DND-41 (cell line): ENCODE data around the gene RIOK1.

Experiments
- ATAC-seq: fragments of 200-7000 bp; cut with Tn5 transposase; 3 replicates; pipeline ENCODE4 v1.9.1; 2021; ENCODE audit warnings: low read depth; ENCODE audit not compliant: insufficient read depth
- DNase-seq: peaks from one replicate; pipeline ENCODE4 v3.0.0-alpha.2; 2020
- H2AFZ ChIP-seq: 2 replicates; pipeline ENCODE4 v1.6.0; 2012; ENCODE audit warnings: low read depth, low read length
- H3K27ac ChIP-seq: 2 replicates; pipeline ENCODE4 v1.5.1; 2012; ENCODE audit warnings: low read length, inconsistent platforms
- H3K27me3 ChIP-seq: fragments of 200-600 bp; sonication (generic); 2 replicates; pipeline ENCODE4 v1.6.0; 2012; ENCODE audit warnings: low read length, mild to moderate bottlenecking, inconsistent platforms; ENCODE audit not compliant: insufficient read depth, poor library complexity
- H3K36me3 ChIP-seq: 2 replicates; pipeline ENCODE4 v1.5.1; 2012; ENCODE audit warnings: low read length, inconsistent platforms; ENCODE audit not compliant: insufficient read depth
- H3K4me1 ChIP-seq: 2 replicates; pipeline ENCODE4 v1.5.1; 2012; ENCODE audit warnings: mild to moderate bottlenecking, low read length; ENCODE audit not compliant: insufficient read depth
- H3K4me2 ChIP-seq: 2 replicates; pipeline ENCODE4 v1.6.0; 2012; ENCODE audit warnings: mild to moderate bottlenecking, moderate library complexity, low read length, inconsistent platforms; ENCODE audit not compliant: insufficient read depth
- H3K4me3 ChIP-seq, 2 experiments: fragments of 200-600 bp in 1 of 2; shearing (Covaris generic) in 1 of 2; 2 replicates each; pipeline ENCODE4 v1.5.1; 2012 to 2016; ENCODE audit warnings: inconsistent platforms in 2 of 2, low read length in 2 of 2, mild to moderate bottlenecking in 2 of 2, low read depth in 1 of 2, moderate library complexity in 1 of 2
- H3K79me2 ChIP-seq: 2 replicates; pipeline ENCODE4 v1.6.0; 2012; ENCODE audit warnings: low read length, inconsistent platforms; ENCODE audit not compliant: insufficient read depth
- H3K9ac ChIP-seq: 2 replicates; pipeline ENCODE4 v1.6.0; 2012; ENCODE audit warnings: low read depth, mild to moderate bottlenecking, inconsistent platforms, low read length, moderate library complexity
- H3K9me3 ChIP-seq: 2 replicates; pipeline ENCODE4 v1.5.1; 2012; ENCODE audit warnings: low read length, moderate library complexity, mild to moderate bottlenecking, inconsistent platforms; ENCODE audit not compliant: insufficient read depth, severe bottlenecking
- H4K20me1 ChIP-seq: 2 replicates; pipeline ENCODE4 v1.6.0; 2012; ENCODE audit warnings: low read length; ENCODE audit not compliant: insufficient read depth
- EZH2 ChIP-seq: IDR thresholded peaks from 3 replicates; pipeline ENCODE4 v1.6.1; 2012; ENCODE audit warnings: borderline replicate concordance, low read depth, mild to moderate bottlenecking, moderate library complexity, low read length, inconsistent platforms; ENCODE audit not compliant: severe bottlenecking
- TF ChIP-seq, protein P1 (sequence below): IDR thresholded peaks from 2 replicates; pipeline ENCODE4 v1.5.1; 2012; ENCODE audit warnings: borderline replicate concordance, low read length, moderate library complexity, mild to moderate bottlenecking; ENCODE audit not compliant: poor library complexity, severe bottlenecking; ENCODE audit errors: extremely low read depth

RIOK1 gene

DNA sequence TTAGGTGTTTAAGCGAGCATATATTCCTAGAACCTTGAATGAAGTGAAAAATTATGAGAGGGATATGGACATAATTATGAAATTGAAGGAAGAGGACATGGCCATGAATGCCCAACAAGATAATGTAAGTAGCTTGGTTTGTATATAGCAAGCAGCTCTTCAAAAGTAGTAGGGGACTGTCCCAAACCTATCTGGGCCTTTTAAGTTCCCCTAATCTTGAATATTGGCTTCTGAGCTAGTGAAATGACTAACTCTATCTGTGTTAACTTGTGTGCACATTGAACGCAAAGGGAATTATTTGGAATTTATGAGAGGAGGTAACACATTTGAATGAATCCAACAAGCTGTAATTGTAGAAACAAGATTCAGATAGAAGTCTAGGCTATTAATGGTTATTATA, 21.7 kb downstream of the RIOK1 start:
- H2AFZ ChIP-seq, result no peak overlapping the region
- peaks cover 92% of the 10 kb centered on the region for H3K36me3 ChIP-seq
- no peaks in the 10 kb centered on the region for H3K9me3 ChIP-seq
- H3K4me1 ChIP-seq, result no peaks in the 10 kb centered on the region
- no peaks in the 10 kb centered on the region for H3K27me3 ChIP-seq
- no peaks in the 10 kb centered on the region for H4K20me1 ChIP-seq
- no peaks in the 10 kb centered on the region for H3K79me2 ChIP-seq
- no peak overlapping the region for H3K4me3 ChIP-seq
- no peak overlapping the region for H3K9ac ChIP-seq
- TF ChIP-seq, protein P1, sequence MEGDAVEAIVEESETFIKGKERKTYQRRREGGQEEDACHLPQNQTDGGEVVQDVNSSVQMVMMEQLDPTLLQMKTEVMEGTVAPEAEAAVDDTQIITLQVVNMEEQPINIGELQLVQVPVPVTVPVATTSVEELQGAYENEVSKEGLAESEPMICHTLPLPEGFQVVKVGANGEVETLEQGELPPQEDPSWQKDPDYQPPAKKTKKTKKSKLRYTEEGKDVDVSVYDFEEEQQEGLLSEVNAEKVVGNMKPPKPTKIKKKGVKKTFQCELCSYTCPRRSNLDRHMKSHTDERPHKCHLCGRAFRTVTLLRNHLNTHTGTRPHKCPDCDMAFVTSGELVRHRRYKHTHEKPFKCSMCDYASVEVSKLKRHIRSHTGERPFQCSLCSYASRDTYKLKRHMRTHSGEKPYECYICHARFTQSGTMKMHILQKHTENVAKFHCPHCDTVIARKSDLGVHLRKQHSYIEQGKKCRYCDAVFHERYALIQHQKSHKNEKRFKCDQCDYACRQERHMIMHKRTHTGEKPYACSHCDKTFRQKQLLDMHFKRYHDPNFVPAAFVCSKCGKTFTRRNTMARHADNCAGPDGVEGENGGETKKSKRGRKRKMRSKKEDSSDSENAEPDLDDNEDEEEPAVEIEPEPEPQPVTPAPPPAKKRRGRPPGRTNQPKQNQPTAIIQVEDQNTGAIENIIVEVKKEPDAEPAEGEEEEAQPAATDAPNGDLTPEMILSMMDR, result no peak
- no peak for TF ChIP-seq EZH2
- DNase-seq, result no peak
- H3K27ac ChIP-seq, result no peak overlapping the region
- no peak overlapping the region for H3K4me2 ChIP-seq
- ATAC-seq, result no peak

DNA sequence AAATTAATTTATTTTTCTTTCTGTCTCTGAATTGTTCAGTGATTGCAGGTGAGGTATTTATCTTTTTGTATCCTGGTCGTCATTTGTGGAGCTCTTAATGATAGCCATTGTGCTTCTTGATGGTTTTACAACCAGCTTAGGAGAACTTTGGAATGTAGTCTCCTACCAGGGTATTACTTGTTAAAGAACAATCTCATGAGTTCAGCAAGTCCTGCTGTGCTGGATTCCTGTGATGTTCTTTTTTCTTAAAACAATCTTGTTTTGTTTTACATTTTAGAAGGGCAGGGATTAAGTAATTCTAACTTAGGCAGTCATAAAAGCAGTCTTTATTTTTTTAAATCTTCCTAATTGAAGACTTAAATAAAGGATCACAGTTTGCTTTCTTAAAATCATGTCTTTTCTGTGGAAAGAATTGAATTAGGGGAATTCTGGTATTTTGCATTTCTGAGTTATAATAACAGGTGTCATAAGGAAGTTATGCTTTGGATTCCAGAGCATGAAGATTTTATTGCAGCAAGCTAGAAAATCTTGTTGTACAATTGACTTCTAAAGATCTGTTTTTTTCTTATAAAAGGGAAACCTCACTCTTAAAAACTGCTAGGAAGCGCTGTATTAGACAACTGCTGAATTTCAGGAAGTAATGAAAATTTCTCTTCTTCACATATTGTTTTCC, 23.7 kb downstream of the RIOK1 start:
- H3K36me3 ChIP-seq, result peaks cover 90% of the 10 kb centered on the region
- TF ChIP-seq, protein P1, result no peak
- TF ChIP-seq EZH2, result no peak
- H3K27ac ChIP-seq, result no peak overlapping the region

DNA sequence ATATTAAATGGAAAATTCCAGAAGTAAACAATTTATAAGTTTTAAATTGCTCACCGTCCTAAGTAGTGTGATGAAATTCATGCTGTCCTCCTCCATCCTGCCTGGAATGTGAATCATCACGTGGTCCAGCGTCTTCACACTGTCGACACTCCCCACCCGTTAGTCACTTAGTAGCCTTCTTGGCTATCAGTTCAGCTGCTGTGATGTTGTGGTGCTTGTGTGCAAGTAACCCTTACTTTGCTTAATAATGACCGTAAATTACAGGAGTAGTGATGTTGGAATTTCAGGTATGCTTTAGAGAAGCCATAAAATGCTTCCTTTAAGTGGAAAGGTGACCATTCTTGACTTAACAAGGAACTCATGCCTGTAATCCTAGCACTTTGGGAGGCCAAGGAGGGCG, 25.2 kb downstream of the RIOK1 start:
- Histone ChIP-seq H3K4me3 (no peak overlapping the region), H3K27ac (no peak overlapping the region), H3K79me2 (no peaks in the 10 kb centered on the region), H4K20me1 (no peaks in the 10 kb centered on the region), H3K27me3 (no peaks in the 10 kb centered on the region), H3K4me2 (no peak overlapping the region), H2AFZ (no peak overlapping the region), H3K4me1 (no peaks in the 10 kb centered on the region), H3K36me3 (peaks cover 86% of the 10 kb centered on the region), H3K9me3 (no peaks in the 10 kb centered on the region), H3K9ac (no peak overlapping the region)
- TF ChIP-seq, protein P1, result no peak
- TF ChIP-seq EZH2, result no peak
- no peak for DNase-seq
- no peak for ATAC-seq

More for the DNA sequence above, 23.7 kb downstream of the RIOK1 start:
- H3K4me1 ChIP-seq, result no peaks in the 10 kb centered on the region
- H3K27me3 ChIP-seq, result no peaks in the 10 kb centered on the region
- no peak overlapping the region for H3K9ac ChIP-seq
- H4K20me1 ChIP-seq, result no peaks in the 10 kb centered on the region
- H3K9me3 ChIP-seq, result no peaks in the 10 kb centered on the region
- DNase-seq (no peak), ATAC-seq (no peak)
- H2AFZ ChIP-seq, result no peak overlapping the region
- no peak overlapping the region for H3K4me2 ChIP-seq
- H3K79me2 ChIP-seq, result no peaks in the 10 kb centered on the region
- no peak overlapping the region for H3K4me3 ChIP-seq

DNA sequence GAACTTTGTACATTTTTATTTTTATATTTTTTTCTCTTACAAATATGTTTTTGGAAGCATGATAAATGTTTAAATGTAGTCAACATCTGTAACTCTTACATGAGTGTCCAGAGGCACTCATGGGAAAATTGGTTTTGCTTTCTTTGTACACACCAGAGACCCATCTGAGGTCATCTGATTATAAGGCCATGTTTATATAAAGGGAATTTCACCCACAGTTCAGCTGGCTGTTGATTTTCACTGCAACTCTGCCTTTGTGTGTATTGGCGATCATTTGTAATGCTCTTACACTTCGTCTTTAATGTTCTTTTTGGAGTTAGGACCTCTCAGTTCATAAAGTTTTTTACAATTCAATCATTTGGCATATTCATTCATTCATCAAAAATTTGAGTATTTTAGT, 28.1 kb downstream of the RIOK1 start:
- H3K36me3 ChIP-seq, result peaks cover 59% of the 10 kb centered on the region
- H2AFZ ChIP-seq, result no peak overlapping the region
- H4K20me1 ChIP-seq, result no peaks in the 10 kb centered on the region
- H3K27ac ChIP-seq, result no peak overlapping the region
- ATAC-seq (no peak), DNase-seq (no peak)
- H3K9ac ChIP-seq, result no peak overlapping the region
- H3K79me2 ChIP-seq, result no peaks in the 10 kb centered on the region
- no peak overlapping the region for H3K4me3 ChIP-seq
- no peaks in the 10 kb centered on the region for H3K9me3 ChIP-seq
- no peaks in the 10 kb centered on the region for H3K4me1 ChIP-seq
- no peak overlapping the region for H3K4me2 ChIP-seq
- TF ChIP-seq EZH2, result no peak
- TF ChIP-seq, protein P1, result no peak
- no peaks in the 10 kb centered on the region for H3K27me3 ChIP-seq
